GM04504 (cell line): Measurements from ENCODE around the gene CTNNA3.

Experiments
- DNase-seq: peaks from one replicate; pipeline ENCODE4 v3.0.0-alpha.2; 2012; ENCODE audit warnings: low read depth

The CTNNA3 gene

GRCh38 chr10:66095610-66096009, 1600.4 kb downstream of the CTNNA3 start:
- no peak for DNase-seq

- DNase-seq = no peak
Measured at GRCh38 chr10:66085906-66086305, 1610.1 kb downstream of the CTNNA3 start.

GRCh38 chr10:66071907-66072306, 1624.1 kb downstream of the CTNNA3 start:
- no peak for DNase-seq

GRCh38 chr10:66058594-66058993, 1637.4 kb downstream of the CTNNA3 start:
- DNase-seq = no peak

GRCh38 chr10:66049335-66049734, 1646.7 kb downstream of the CTNNA3 start:
- no peak for DNase-seq

- no peak for DNase-seq
Measured at GRCh38 chr10:66045859-66046258, 1650.1 kb downstream of the CTNNA3 start.

- no peak for DNase-seq
Measured at GRCh38 chr10:66041771-66042170, 1654.2 kb downstream of the CTNNA3 start.

GRCh38 chr10:66038623-66039022, 1657.4 kb downstream of the CTNNA3 start:
- no peak for DNase-seq

GRCh38 chr10:66026321-66026720, 1669.7 kb downstream of the CTNNA3 start:
- DNase-seq = no peak

- DNase-seq = no peak
Measured at GRCh38 chr10:66025186-66025585, 1670.8 kb downstream of the CTNNA3 start.

- no peak for DNase-seq
Measured at GRCh38 chr10:66021423-66021822, 1674.6 kb downstream of the CTNNA3 start.

- DNase-seq = no peak
Measured at GRCh38 chr10:66008221-66008620, 1687.8 kb downstream of the CTNNA3 start.

- DNase-seq = no peak
Measured at GRCh38 chr10:66006411-66006810, 1689.6 kb downstream of the CTNNA3 start.

- DNase-seq = no peak
Measured at GRCh38 chr10:65993451-65993850, 1702.5 kb downstream of the CTNNA3 start.

GRCh38 chr10:65968871-65969270, 1727.1 kb downstream of the CTNNA3 start:
- no peak for DNase-seq

- DNase-seq = no peak
Measured at GRCh38 chr10:65968437-65968836, 1727.6 kb downstream of the CTNNA3 start.

- no peak for DNase-seq
Measured at GRCh38 chr10:65964205-65964604, 1731.8 kb downstream of the CTNNA3 start.

- no peak for DNase-seq
Measured at GRCh38 chr10:65952086-65952485, 1743.9 kb downstream of the CTNNA3 start.

- DNase-seq = no peak
Measured at GRCh38 chr10:65950075-65950474, 1745.9 kb downstream of the CTNNA3 start.

GRCh38 chr10:65949526-65949925, 1746.5 kb downstream of the CTNNA3 start:
- no peak for DNase-seq

- DNase-seq = no peak
Measured at GRCh38 chr10:65945061-65945460, 1750.9 kb downstream of the CTNNA3 start.

- DNase-seq = no peak
Measured at GRCh38 chr10:65943451-65943850, 1752.5 kb downstream of the CTNNA3 start.

GRCh38 chr10:65940816-65941662, 1755.0 kb downstream of the CTNNA3 start:
- DNase-seq = no peak

GRCh38 chr10:65940105-65940504, 1755.9 kb downstream of the CTNNA3 start:
- no peak for DNase-seq
